Astrocyte (in vitro differentiated cells and primary cell): ENCODE results near the gene APP. TPM values are rescaled to one million over a fixed set of nuclear protein-coding genes. Genes with fewer than 3 reads are reported as not detected.

ENCODE experiments used
- DNase-seq: peaks from one replicate; pipeline ENCODE4 v3.0.0-alpha.2; 2010; ENCODE audit warnings: low read depth
- FAIRE-seq: peaks from 2 replicates; lab custom pipeline; 2011; peaks lifted over from hg19 to GRCh38; lab: Jason Lieb, UNC
- H2AFZ ChIP-seq: 2 replicates; pipeline ENCODE4 v1.6.0; 2012; ENCODE audit warnings: low read depth, low read length, inconsistent platforms
- H3K27ac ChIP-seq: 2 replicates; pipeline ENCODE4 v1.5.1; 2011; ENCODE audit warnings: low read depth, low read length, inconsistent platforms
- H3K27me3 ChIP-seq: 2 replicates; pipeline ENCODE4 v1.6.0; 2011; ENCODE audit warnings: low read length, inconsistent platforms; ENCODE audit not compliant: insufficient read depth
- H3K36me3 ChIP-seq: 2 replicates; pipeline ENCODE4 v1.5.1; 2011; ENCODE audit warnings: low read length, inconsistent platforms; ENCODE audit not compliant: insufficient read depth
- H3K4me1 ChIP-seq: 2 replicates; pipeline ENCODE4 v1.5.1; 2011; ENCODE audit warnings: low read length, inconsistent platforms; ENCODE audit not compliant: insufficient read depth
- H3K4me2 ChIP-seq: 2 replicates; pipeline ENCODE4 v1.6.0; 2012; ENCODE audit warnings: low read length, inconsistent platforms
- H3K4me3 ChIP-seq: 2 replicates; pipeline ENCODE4 v1.5.1; 2011; ENCODE audit warnings: low read depth, mild to moderate bottlenecking, low read length, inconsistent platforms; ENCODE audit not compliant: insufficient read depth
- H3K79me2 ChIP-seq: 2 replicates; pipeline ENCODE4 v1.6.0; 2012; ENCODE audit warnings: mild to moderate bottlenecking, low read length, inconsistent platforms; ENCODE audit not compliant: insufficient read depth
- H3K9ac ChIP-seq: 2 replicates; pipeline ENCODE4 v1.6.0; 2012; ENCODE audit warnings: mild to moderate bottlenecking, low read length, inconsistent platforms
- H3K9me3 ChIP-seq: 2 replicates; pipeline ENCODE4 v1.5.1; 2012; ENCODE audit warnings: low read depth, mild to moderate bottlenecking, low read length, inconsistent platforms; ENCODE audit not compliant: insufficient read depth
- H4K20me1 ChIP-seq: 2 replicates; pipeline ENCODE4 v1.6.0; 2012; ENCODE audit warnings: low read length, inconsistent platforms; ENCODE audit not compliant: insufficient read depth
- H3K27ac Mint-ChIP-seq: one replicate; pipeline ENCODE4 v1.8.0; 2021; ENCODE audit warnings: mild to moderate bottlenecking, mixed read lengths; ENCODE audit not compliant: unreplicated experiment
- H3K27me3 Mint-ChIP-seq: one replicate; pipeline ENCODE4 v1.8.0; 2021; ENCODE audit warnings: low read depth, mixed read lengths; ENCODE audit not compliant: unreplicated experiment
- H3K36me3 Mint-ChIP-seq: one replicate; pipeline ENCODE4 v1.8.0; 2021; ENCODE audit warnings: low read depth, mixed read lengths; ENCODE audit not compliant: unreplicated experiment
- H3K4me1 Mint-ChIP-seq: one replicate; pipeline ENCODE4 v1.8.0; 2021; ENCODE audit warnings: low read depth, mixed read lengths; ENCODE audit not compliant: unreplicated experiment
- H3K4me3 Mint-ChIP-seq: one replicate; pipeline ENCODE4 v1.8.0; 2021; ENCODE audit warnings: mild to moderate bottlenecking, moderate library complexity, mixed read lengths; ENCODE audit not compliant: unreplicated experiment
- H3K9me3 Mint-ChIP-seq: one replicate; pipeline ENCODE4 v1.8.0; 2021; ENCODE audit warnings: mild to moderate bottlenecking, mixed read lengths; ENCODE audit not compliant: unreplicated experiment
- EZH2 ChIP-seq: IDR thresholded peaks from 2 replicates; pipeline ENCODE4 v1.6.1; 2012; ENCODE audit warnings: mild to moderate bottlenecking, low read length, inconsistent platforms; ENCODE audit not compliant: insufficient read depth
- total RNA-seq: library from RNA; stranded (reverse); gene quantifications from 2 replicates; pipeline ENCODE4 v1.2.1, GENCODE V29; 2021
- TF ChIP-seq, protein P1 (sequence below): IDR thresholded peaks from 2 replicates; pipeline ENCODE4 v1.5.1; 2011; ENCODE audit warnings: low read depth, mild to moderate bottlenecking, inconsistent platforms, low read length, moderate library complexity; ENCODE audit not compliant: insufficient read depth

The APP gene
- total RNA-seq, 1 donor from 2014 or later = 823 TPM

DNA sequence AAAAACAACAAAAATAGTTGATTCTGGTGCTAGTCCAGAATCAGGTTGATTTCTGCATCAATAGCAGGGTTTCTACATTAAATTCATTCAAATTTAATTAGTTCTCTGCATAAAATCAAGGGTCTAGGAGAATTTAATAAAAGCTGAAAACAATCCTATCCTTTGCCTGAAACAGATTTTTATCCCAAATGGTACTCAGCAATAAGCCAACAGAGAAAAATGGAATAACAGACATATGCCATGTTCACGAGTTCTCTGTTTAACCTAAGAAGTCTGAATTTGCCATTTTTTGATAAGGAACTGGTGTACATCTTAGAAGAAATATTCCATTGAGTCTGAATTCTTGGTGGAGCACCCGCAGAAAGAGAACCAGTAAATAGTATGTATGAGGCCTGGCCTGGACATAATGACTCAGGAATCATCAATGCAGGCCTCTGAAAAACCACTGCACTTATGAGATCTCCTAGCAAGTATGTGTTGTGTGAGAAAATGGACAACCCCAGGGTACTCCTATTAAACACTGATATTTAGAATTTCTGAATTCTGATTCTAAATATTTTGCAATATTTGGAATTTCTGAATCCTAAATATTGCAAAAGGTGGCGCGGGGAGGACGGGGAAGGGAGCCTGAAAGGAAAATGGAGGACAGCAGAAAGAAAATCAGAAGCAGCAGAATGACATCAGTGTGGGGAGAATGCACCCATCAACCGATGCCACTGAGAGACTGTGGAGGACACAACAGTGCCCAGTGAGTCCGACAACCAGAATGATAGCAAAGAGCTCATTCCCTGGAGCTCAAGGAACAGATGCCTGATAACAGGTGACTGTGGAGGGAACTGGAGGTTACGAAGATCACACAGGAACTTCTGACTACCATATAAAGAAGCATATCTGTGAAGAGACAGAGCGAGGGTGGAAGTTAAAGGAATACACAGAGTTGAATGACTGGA is 97.6 kb downstream of the APP start:
- peaks cover 83% of the 10 kb centered on the region for H3K79me2 ChIP-seq
- Mint-ChIP-seq H3K4me1 (peaks cover 62% of the 10 kb centered on the region), H3K27ac (peak overlapping the region; percentile 93), H3K36me3 (no peaks in the 10 kb centered on the region), H3K27me3 (no peaks in the 10 kb centered on the region), H3K4me3 (peak overlapping the region; percentile 14), H3K9me3 (no peaks in the 10 kb centered on the region)
- peaks cover 18% of the 10 kb centered on the region for H3K4me1 ChIP-seq
- peak overlapping the region; percentile 31 for H3K4me2 ChIP-seq
- no peak for TF ChIP-seq EZH2
- TF ChIP-seq, protein P1, sequence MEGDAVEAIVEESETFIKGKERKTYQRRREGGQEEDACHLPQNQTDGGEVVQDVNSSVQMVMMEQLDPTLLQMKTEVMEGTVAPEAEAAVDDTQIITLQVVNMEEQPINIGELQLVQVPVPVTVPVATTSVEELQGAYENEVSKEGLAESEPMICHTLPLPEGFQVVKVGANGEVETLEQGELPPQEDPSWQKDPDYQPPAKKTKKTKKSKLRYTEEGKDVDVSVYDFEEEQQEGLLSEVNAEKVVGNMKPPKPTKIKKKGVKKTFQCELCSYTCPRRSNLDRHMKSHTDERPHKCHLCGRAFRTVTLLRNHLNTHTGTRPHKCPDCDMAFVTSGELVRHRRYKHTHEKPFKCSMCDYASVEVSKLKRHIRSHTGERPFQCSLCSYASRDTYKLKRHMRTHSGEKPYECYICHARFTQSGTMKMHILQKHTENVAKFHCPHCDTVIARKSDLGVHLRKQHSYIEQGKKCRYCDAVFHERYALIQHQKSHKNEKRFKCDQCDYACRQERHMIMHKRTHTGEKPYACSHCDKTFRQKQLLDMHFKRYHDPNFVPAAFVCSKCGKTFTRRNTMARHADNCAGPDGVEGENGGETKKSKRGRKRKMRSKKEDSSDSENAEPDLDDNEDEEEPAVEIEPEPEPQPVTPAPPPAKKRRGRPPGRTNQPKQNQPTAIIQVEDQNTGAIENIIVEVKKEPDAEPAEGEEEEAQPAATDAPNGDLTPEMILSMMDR = no peak
- H3K27me3 ChIP-seq = no peaks in the 10 kb centered on the region
- H3K9me3 ChIP-seq = no peaks in the 10 kb centered on the region
- peak overlapping the region; percentile 64 for H3K27ac ChIP-seq
- no peak overlapping the region for H2AFZ ChIP-seq
- peaks cover 39% of the 10 kb centered on the region for H4K20me1 ChIP-seq
- DNase-seq = peak; percentile 89
- no peaks in the 10 kb centered on the region for H3K36me3 ChIP-seq
- FAIRE-seq = peak; percentile 65
- peak overlapping the region; percentile 9 for H3K9ac ChIP-seq
- no peak overlapping the region for H3K4me3 ChIP-seq

DNA sequence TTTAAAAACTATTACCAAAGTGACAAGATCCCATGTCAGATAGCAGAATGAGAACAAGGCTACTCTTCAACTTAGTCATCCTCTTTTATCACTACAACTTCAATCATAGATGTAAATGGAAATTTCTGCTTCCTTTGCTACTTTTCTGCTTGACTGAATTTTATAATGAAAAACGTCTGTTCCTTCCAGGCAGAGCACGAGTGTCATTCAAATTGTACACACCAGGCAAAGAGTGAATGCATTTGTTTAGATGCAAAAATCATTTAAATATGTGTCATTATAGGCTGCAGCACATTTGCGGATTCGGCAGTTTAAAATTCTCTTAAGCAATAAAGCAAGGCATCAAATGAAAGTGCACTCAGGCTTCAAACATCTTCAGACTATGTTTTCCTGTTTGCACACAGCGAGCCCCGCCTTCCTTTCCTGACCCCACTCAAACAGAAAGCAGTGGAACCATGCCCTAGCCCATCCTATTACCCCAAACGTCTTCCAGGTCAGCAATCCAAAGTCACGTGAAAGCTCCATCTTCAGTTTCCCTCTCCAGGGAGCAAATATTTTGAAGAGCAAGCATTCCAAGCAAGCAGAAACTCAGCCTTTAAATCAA is 99.6 kb downstream of the APP start:
- no peak for TF ChIP-seq EZH2
- TF ChIP-seq, protein P1 = no peak
- H3K27ac Mint-ChIP-seq = peak overlapping the region; percentile 13
- H4K20me1 ChIP-seq = peaks cover 56% of the 10 kb centered on the region
- FAIRE-seq (peak; percentile 64), DNase-seq (peak; percentile 47)
- H3K36me3 Mint-ChIP-seq = no peaks in the 10 kb centered on the region
- no peaks in the 10 kb centered on the region for H3K36me3 ChIP-seq
- peak overlapping the region; percentile 26 for H3K9ac ChIP-seq
- peaks cover 82% of the 10 kb centered on the region for H3K79me2 ChIP-seq
- H2AFZ ChIP-seq = no peak overlapping the region
- no peaks in the 10 kb centered on the region for H3K27me3 ChIP-seq
- H3K9me3 Mint-ChIP-seq = no peaks in the 10 kb centered on the region
- peak overlapping the region; percentile 70 for H3K4me2 ChIP-seq
- peak overlapping the region; percentile 39 for H3K27ac ChIP-seq
- H3K27me3 Mint-ChIP-seq = no peaks in the 10 kb centered on the region
- H3K4me3 Mint-ChIP-seq = peak overlapping the region; percentile 13
- H3K4me3 ChIP-seq = peak overlapping the region; percentile 8
- peaks cover 61% of the 10 kb centered on the region for H3K4me1 Mint-ChIP-seq
- H3K4me1 ChIP-seq = peaks cover 18% of the 10 kb centered on the region
- H3K9me3 ChIP-seq = no peaks in the 10 kb centered on the region
